Thyroid gland (tissue), 4 donors: Measurements from ENCODE around the gene ANLN. TPM values are rescaled to one million over a fixed set of nuclear protein-coding genes. Genes with fewer than 3 reads are reported as not detected.

Source experiments
- DNase-seq, 2 donors: peaks; one replicate each; pipeline ENCODE4 v3.0.0-alpha.2; 2019
- H3K27ac ChIP-seq, 3 donors: fragments of 200-600 bp; sonication (generic); 1 replicate in 2 of 3; 2 replicates in 1 of 3; pipeline ENCODE4 v1.5.1; 2016 to 2019; ENCODE audit warnings: mild to moderate bottlenecking in 1 of 3, moderate library complexity in 1 of 3
- H3K27me3 ChIP-seq: fragments of 200-600 bp; sonication (generic); one replicate; pipeline ENCODE4 v1.5.1; 2019
- H3K36me3 ChIP-seq, 2 donors: fragments of 200-600 bp; sonication (generic); one replicate each; pipeline ENCODE4 v1.5.1; 2016 to 2019
- H3K4me1 ChIP-seq, 2 donors: fragments of 200-600 bp; sonication (generic); one replicate each; pipeline ENCODE4 v1.5.1; 2017 to 2019
- H3K4me3 ChIP-seq, 3 donors: fragments of 200-600 bp; sonication (generic); replicated peaks in 1 of 3; 1 replicate in 2 of 3; 2 replicates in 1 of 3; pipeline ENCODE4 v1.5.1; 2016; ENCODE audit warnings: mild to moderate bottlenecking in 1 of 3
- H3K9me3 ChIP-seq: fragments of 200-600 bp; sonication (generic); one replicate; pipeline ENCODE4 v1.5.1; 2017
- CTCF ChIP-seq, 6 experiments: fragments of 200-600 bp in 3 of 6; fragments of 450-650 bp in 3 of 6; sonication (generic) in 3 of 6; IDR thresholded peaks; one replicate each; pipeline ENCODE4 v1.5.1; 2016 to 2019; ENCODE audit warnings: antibody characterized with exemption in 6 of 6, mild to moderate bottlenecking in 2 of 6, inconsistent platforms in 1 of 6, moderate library complexity in 1 of 6
- POLR2A ChIP-seq, 2 donors: fragments of 450-650 bp; IDR thresholded peaks; one replicate each; pipeline ENCODE4 v1.6.1; 2017; ENCODE audit warnings: antibody characterized with exemption in 2 of 2, mild to moderate bottlenecking in 2 of 2, moderate library complexity in 1 of 2
- WGBS, 2 donors: methylation state at CpG; one replicate each; pipeline ENCODE4 v1.1.5; 2017; 5-methylcytosine and 5-hydroxymethylcytosine counted together
- intact Hi-C: fragments of 100-400 bp; cut with DNase I; formaldehyde crosslinking; loops from one replicate; pipeline ENCODE4 v1.15.1; 2023
- total RNA-seq, 4 donors: library from RNA; depleted of rRNA; stranded (reverse); fragments of >200 nt; gene quantifications; one replicate each; pipeline ENCODE4 v1.2.3, GENCODE V29; 2016

Gene ANLN
- total RNA-seq, 4 donors from 2014 or later = 0.88 to 4.0 (median 3.1) TPM

GRCh38 chr7:36348256-36348655 is 41.4 kb upstream of the ANLN start:
- Histone ChIP-seq H3K27ac (no peak overlapping the region), H3K9me3 (no peaks in the 10 kb centered on the region), H3K4me3 (no peak overlapping the region), H3K36me3 (no peaks in the 10 kb centered on the region), H3K27me3 (no peaks in the 10 kb centered on the region), H3K4me1 (no peaks in the 10 kb centered on the region)
- intact Hi-C loops = no loop called here
- DNase-seq = no peak
- TF ChIP-seq POLR2A (IDR thresholded peaks at IDR 0.05) = no peak
- TF ChIP-seq CTCF (IDR thresholded peaks at IDR 0.05) = no peak

- no peaks in the 10 kb centered on the region for H3K27me3 ChIP-seq
- H3K36me3 ChIP-seq = no peaks in the 10 kb centered on the region
- H3K27ac ChIP-seq = no peak overlapping the region
- intact Hi-C loops = no loop called here
- 95 to 96% methylated on average over 3 of the region's 3 CpGs for WGBS, 2 donors
- no peaks in the 10 kb centered on the region for H3K4me1 ChIP-seq
- no peak for TF ChIP-seq POLR2A (IDR thresholded peaks at IDR 0.05)
- no peak for TF ChIP-seq CTCF (IDR thresholded peaks at IDR 0.05)
- no peak overlapping the region for H3K4me3 ChIP-seq
- no peak for DNase-seq
- H3K9me3 ChIP-seq = no peaks in the 10 kb centered on the region
Measured at GRCh38 chr7:36348771-36349170, 40.9 kb upstream of the ANLN start.

DNA sequence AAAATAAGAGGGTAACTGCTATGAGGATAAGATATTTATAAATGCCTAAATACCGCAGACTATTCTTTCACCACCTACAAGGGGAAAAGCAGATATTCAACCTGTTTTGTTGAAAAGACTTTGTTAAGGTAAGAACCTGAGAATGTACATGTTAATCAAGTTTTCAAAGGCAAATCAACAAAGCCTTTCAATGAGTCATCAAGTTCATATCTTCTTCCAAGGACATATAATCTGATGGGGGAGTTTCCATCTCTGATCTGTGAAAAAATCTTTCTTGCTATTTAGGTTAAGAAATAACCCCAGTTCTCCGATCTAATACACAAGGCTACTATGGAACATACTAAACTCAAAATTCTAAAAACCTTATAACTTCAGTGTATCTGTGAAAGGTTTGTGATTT is 40.0 kb upstream of the ANLN start:
- TF ChIP-seq CTCF (IDR thresholded peaks at IDR 0.05) (no peak), POLR2A (IDR thresholded peaks at IDR 0.05) (no peak)
- Histone ChIP-seq H3K4me3 (no peak overlapping the region), H3K9me3 (no peaks in the 10 kb centered on the region), H3K27me3 (no peaks in the 10 kb centered on the region), H3K36me3 (no peaks in the 10 kb centered on the region), H3K27ac (no peak overlapping the region), H3K4me1 (no peaks in the 10 kb centered on the region)
- WGBS, 2 donors = 97 to 98% methylated on average over 2 of the region's 2 CpGs
- intact Hi-C loops = no loop called here
- no peak for DNase-seq

DNA sequence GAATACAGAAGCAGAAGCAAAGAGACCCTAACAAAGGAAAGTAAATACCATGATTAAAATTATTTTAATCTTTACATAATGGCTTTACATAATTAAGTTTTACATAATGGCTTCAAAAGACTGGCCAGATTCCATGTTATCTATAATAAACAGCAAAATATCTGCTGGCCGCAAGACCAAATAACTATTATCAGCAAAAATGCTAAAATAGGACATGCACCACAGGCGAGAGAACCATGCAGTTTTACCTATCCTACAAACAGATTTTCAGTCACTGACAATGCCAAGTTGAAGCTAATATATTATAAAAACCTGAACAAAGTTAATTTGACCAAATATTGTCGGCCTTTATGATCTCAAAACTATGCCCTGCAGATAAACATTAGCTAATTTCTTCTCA is 34.2 kb upstream of the ANLN start:
- H3K4me1 ChIP-seq = no peaks in the 10 kb centered on the region
- H3K4me3 ChIP-seq = no peak overlapping the region
- 95 to 96% methylated on average over 3 of the region's 3 CpGs for WGBS, 2 donors
- TF ChIP-seq POLR2A (IDR thresholded peaks at IDR 0.05) (no peak), CTCF (IDR thresholded peaks at IDR 0.05) (no peak)
- no peaks in the 10 kb centered on the region for H3K36me3 ChIP-seq
- DNase-seq = no peak
- H3K9me3 ChIP-seq = no peaks in the 10 kb centered on the region
- no peak overlapping the region for H3K27ac ChIP-seq
- no peaks in the 10 kb centered on the region for H3K27me3 ChIP-seq
- intact Hi-C loops = no loop called here

DNA sequence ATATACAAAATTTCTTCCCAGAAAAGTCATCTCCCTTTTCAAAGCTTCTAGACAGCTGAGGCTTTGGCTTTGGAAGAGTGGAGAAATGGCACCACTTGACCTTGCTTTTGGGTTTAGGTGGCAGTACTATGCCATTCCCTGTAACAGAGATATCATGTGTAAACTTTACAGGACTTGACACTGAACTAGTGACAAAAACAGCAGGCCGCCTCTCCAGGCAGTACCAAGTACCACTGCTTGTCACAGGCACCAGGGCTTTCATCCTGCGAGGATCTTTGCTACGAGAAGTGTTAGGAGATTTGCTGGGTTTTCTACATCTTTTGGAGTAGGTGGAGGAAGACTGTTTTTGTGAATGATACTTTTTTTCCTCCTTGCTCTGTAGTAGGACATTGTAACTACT is 32.6 kb upstream of the ANLN start:
- Histone ChIP-seq H3K27ac (no peak overlapping the region), H3K9me3 (no peaks in the 10 kb centered on the region), H3K27me3 (no peaks in the 10 kb centered on the region), H3K36me3 (no peaks in the 10 kb centered on the region), H3K4me3 (no peak overlapping the region), H3K4me1 (no peaks in the 10 kb centered on the region)
- 90 to 93% methylated on average over 3 of the region's 3 CpGs for WGBS, 2 donors
- TF ChIP-seq POLR2A (IDR thresholded peaks at IDR 0.05) = no peak
- no peak for TF ChIP-seq CTCF (IDR thresholded peaks at IDR 0.05)
- DNase-seq = no peak
- intact Hi-C loops = no loop called here
